Tongue (tissue), 2 donors: ENCODE measurements around the gene TNXB. TPM values are rescaled to one million over a fixed set of nuclear protein-coding genes. Genes with fewer than 3 reads are reported as not detected.

Source experiments
- DNase-seq: peaks from one replicate; pipeline ENCODE4 v3.0.0-alpha.2; 2015
- total RNA-seq: library from RNA; depleted of rRNA; stranded (reverse); fragments of >200 nt; gene quantifications from one replicate; pipeline ENCODE4 v1.2.3, GENCODE V29; 2014

TNXB gene
- total RNA-seq, 1 donor from 2014 or later: 214 TPM

- no peak for DNase-seq
Measured at GRCh38 chr6:32139590-32139989, 30.5 kb upstream of the TNXB start.

- DNase-seq: no peak
Measured at GRCh38 chr6:32137454-32137853, 28.3 kb upstream of the TNXB start.

GRCh38 chr6:32133786-32134185, 24.6 kb upstream of the TNXB start:
- no peak for DNase-seq

- DNase-seq: no peak
Measured at GRCh38 chr6:32132110-32132509, 23.0 kb upstream of the TNXB start.

GRCh38 chr6:32131439-32131948, 22.4 kb upstream of the TNXB start:
- DNase-seq: no peak

DNA sequence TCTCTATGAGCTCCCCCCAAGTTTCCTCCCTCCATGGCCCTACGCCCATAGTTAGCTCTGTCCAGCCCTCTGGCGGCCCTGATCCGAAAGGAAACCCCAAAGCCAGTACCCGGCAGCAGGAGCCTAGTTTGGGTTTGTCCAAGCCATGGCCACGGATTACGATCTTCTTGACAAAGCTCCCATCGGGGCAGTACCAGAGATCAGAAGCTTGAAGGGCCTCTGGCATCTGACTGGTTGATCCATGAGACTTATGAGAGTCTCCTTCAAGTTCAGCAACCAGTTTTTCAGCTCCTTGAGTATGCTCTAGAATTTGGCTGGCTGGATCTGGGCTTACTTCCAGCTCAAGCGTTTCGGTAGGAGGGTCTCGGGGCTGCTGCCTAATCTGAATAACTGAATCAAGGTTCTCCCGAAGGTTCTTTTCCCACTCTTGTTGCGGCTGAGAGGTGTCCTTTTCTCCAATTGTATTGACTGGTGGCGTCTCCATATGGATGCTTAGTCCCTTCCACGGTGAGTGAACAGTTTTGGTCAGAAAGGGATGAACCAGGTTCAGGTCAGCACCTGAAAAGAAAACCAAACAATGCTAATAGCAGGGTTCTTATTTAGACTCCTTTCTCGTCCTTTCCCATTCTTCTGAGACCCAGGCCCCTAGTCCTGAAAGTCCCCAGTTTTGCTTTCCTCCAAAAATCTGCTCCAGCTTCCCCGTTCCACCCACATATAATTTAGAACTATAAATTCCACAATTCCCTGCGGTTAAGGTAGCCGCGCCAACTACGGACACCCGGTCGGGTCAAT, 20.4 kb upstream of the TNXB start:
- no peak for DNase-seq

GRCh38 chr6:32128751-32129296, 19.7 kb upstream of the TNXB start:
- no peak for DNase-seq

GRCh38 chr6:32127717-32128592, 18.8 kb upstream of the TNXB start, which contains the start of gene ATF6B:
Gene ATF6B (minus strand): TSS chr6:32128246. CDS start chr6:32128207, 39 bp downstream.
- DNase-seq: peak; percentile 100

- DNase-seq: no peak
Measured at GRCh38 chr6:32127409-32127716, 18.2 kb upstream of the TNXB start.

DNA sequence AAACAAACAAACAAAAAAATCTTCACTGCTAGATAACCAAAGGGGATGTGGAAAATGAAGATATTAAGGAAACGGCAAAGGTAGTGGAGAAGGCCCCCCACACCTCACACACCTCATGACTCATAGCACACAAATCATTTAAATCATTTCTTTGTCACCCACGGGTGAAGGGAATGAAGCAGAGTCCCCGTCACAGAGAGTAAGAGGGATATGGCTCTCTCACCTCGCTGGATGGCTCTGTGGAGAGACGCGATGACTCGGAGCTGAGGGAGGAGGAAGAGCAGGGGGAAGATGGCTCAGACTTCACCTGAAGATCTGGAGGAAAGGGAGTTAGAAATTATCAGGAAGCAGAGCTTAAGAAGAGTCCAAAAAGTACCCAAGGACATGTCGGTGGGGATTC, 17.7 kb upstream of the TNXB start:
- no peak for DNase-seq

- DNase-seq: no peak
Measured at GRCh38 chr6:32123681-32124080, 14.5 kb upstream of the TNXB start.

DNA sequence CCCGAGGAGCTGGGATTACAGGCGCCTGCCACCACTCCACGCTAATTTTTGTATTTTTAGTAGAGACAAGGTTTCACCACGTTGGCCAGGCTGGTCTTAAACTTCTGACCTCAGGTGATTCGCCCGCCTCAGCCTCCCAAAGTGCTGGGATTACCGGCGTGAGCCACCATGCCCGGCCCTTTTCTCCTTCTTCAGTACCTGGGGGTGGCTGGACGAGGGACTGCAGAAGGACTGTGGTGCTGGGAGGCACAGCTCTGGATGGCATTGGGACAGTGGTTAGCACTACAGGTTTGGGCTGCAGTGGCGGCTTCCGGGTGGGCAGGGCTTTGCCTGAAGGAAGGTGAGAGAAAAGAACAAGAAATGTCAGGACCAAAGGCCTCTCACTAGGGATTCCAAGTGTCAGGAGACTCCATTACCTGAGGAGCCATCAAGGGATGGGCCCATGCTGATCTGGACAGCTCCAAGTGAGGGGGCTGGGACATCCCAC, 11.5 kb upstream of the TNXB start:
- DNase-seq: no peak

DNA sequence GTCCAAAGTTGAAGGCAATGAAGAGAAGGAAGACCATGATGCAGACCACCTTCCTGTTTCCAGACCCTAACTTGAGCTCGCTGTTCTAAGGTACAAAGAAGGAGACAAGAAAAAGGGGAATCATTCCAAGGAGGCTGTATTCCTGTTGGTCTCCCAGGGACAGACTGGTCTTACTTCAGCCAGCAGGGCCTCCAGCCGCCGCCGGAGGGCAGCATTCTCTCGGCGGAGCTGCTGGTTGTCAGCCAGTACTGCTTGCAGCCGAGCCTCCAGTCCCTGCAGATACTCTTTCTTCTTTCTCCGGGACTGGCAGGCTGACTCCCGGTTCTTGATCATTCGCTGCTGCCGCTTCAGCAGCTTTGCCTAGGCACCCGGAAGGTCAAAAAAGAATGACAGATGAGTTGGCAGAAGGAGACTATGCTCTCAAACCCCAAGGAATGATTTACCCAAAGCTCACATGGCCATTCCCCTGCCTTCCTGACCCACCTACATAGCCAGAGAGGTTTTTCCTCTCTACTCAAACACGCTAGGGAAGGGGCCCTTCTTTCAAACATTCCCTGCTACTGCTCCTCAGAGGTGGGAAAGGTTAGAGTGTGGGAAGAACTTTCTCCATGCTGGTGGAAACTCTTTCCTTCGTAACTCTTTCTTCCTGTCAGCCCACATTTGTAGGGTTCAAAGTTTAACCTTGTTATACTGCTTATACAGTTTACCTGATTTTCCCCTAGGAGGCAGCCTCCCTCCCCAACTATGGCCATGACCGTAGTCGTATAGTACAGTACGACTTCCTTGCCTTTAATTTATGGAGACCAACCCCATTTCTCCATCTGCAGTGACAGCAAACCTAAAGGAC, 9.9 kb upstream of the TNXB start:
- DNase-seq: peak; percentile 91

GRCh38 chr6:32117461-32117860, 8.3 kb upstream of the TNXB start:
- DNase-seq: no peak

- no peak for DNase-seq
Measured at GRCh38 chr6:32116674-32117073, 7.5 kb upstream of the TNXB start.

GRCh38 chr6:32115623-32116022, 6.5 kb upstream of the TNXB start:
- DNase-seq: no peak

DNA sequence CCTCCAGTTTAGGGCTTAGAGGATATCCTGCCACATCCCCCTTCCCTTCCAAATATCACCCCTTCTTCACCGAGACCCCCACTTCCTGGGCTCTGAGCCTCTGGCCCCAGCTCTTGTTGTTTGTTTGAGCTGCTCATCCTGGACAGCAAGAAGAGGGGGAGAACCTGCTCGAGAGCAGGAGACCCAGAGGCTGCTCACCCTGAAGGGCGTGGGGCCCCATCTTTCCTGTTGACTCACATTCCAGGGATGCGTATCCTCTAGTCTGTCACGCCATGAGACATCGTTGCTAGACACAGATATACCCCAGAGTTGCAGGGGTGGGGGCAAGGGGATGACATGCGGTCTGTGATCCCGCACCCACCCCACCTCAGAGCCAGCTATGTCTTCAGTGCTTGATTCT, 5.7 kb upstream of the TNXB start:
- DNase-seq: peak; percentile 50

- DNase-seq: peak; percentile 87
Measured at GRCh38 chr6:32113386-32114352, 4.5 kb upstream of the TNXB start.

DNA sequence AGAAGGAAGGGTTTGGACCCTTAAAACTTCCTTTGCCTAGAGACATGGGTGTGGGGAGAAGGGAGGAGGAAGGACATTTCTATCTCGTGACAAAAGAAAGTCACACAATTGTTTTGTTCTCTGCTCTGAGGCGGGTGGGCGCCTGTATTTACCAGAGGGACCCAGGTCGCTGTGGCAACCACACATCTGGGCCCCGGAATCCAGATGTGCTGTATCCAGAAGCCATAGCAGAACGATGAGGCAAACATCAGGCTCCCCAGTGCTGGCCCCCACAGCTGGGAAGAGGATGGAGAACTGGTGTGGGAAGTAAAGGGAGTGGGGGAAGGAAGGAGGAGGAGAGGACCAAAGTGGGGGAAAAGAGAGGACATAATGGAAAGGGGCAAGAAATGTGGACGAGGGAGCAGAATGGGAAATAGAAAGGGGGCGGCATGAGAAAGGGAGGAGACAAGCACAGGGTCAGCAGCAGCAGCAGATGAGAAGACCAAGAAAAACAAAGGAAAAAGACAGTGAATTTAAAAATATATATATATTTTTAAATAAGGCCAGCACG, 3.4 kb upstream of the TNXB start:
- peak; percentile 90 for DNase-seq

GRCh38 chr6:32111424-32112066, 2.4 kb upstream of the TNXB start:
- DNase-seq: peak; percentile 65
